Liver (tissue), 9 donors: ENCODE data around the gene HSD3B7. TPM values are rescaled to one million over a fixed set of nuclear protein-coding genes. Genes with fewer than 3 reads are reported as not detected.

Experiments used
- DNase-seq: peaks from one replicate; pipeline ENCODE4 v3.0.0-alpha.2; 2017; ENCODE audit warnings: low spot score
- H3K27ac ChIP-seq, 2 donors: one replicate each; pipeline ENCODE4 v1.7.0; 2013; ENCODE audit warnings: inconsistent platforms in 2 of 2, low read length in 2 of 2, control low read depth in 1 of 2, low read depth in 1 of 2, mild to moderate bottlenecking in 1 of 2
- H3K27me3 ChIP-seq, 4 donors: one replicate each; pipeline versions ENCODE4 v1.6.1 to v1.7.0; 2013; ENCODE audit warnings: low read length in 3 of 4, inconsistent platforms in 1 of 4, mild to moderate bottlenecking in 1 of 4, moderate library complexity in 1 of 4; ENCODE audit not compliant: control insufficient read depth in 4 of 4, insufficient read depth in 4 of 4
- H3K36me3 ChIP-seq, 4 donors: one replicate each; pipeline versions ENCODE4 v1.6.1 to v1.7.0; 2013; ENCODE audit warnings: low read length in 3 of 4, mild to moderate bottlenecking in 3 of 4, low read depth in 1 of 4, moderate library complexity in 1 of 4; ENCODE audit not compliant: control insufficient read depth in 4 of 4, insufficient read depth in 3 of 4
- H3K4me1 ChIP-seq, 4 donors: one replicate each; pipeline versions ENCODE4 v1.6.1 to v1.7.0; 2013; ENCODE audit warnings: low read length in 3 of 4, mild to moderate bottlenecking in 3 of 4, moderate library complexity in 1 of 4; ENCODE audit not compliant: control insufficient read depth in 4 of 4, insufficient read depth in 4 of 4
- H3K4me3 ChIP-seq, 3 donors: one replicate each; pipeline versions ENCODE4 v1.6.1 to v1.7.0; 2013; ENCODE audit warnings: low read length in 3 of 3, control low read depth in 1 of 3, low read depth in 1 of 3, mild to moderate bottlenecking in 1 of 3
- H3K9ac ChIP-seq, 2 donors: one replicate each; pipeline ENCODE4 v1.7.0; 2013; ENCODE audit warnings: low read length in 2 of 2, mild to moderate bottlenecking in 2 of 2, moderate library complexity in 2 of 2, control low read depth in 1 of 2, low read depth in 1 of 2
- H3K9me3 ChIP-seq, 4 donors: one replicate each; pipeline versions ENCODE4 v1.6.1 to v1.7.0; 2013; ENCODE audit warnings: low read length in 3 of 4; ENCODE audit not compliant: control insufficient read depth in 4 of 4
- EGR1 ChIP-seq, 2 donors: IDR thresholded peaks; 2 replicates each; pipeline ENCODE4 v1.6.1; 2016 to 2018; ENCODE audit warnings: antibody characterized with exemption in 2 of 2, low read depth in 2 of 2
- FOXA1 ChIP-seq: IDR thresholded peaks from 2 replicates; pipeline ENCODE4 v1.6.1; 2016; ENCODE audit warnings: antibody characterized with exemption
- FOXA2 ChIP-seq: IDR thresholded peaks from 2 replicates; pipeline ENCODE4 v1.6.1; 2016; ENCODE audit warnings: antibody characterized with exemption
- GABPA ChIP-seq, 2 donors: IDR thresholded peaks in 1 of 2; conservative IDR thresholded peaks in 1 of 2; 2 replicates each; pipeline ENCODE4 v1.6.1; 2016; ENCODE audit warnings: antibody characterized with exemption in 2 of 2, mild to moderate bottlenecking in 1 of 2, moderate library complexity in 1 of 2
- HNF4A ChIP-seq, 2 donors: conservative IDR thresholded peaks; 2 replicates each; pipeline ENCODE4 v1.6.1; 2016; ENCODE audit warnings: antibody characterized with exemption in 2 of 2, mild to moderate bottlenecking in 2 of 2
- HNF4G ChIP-seq: IDR thresholded peaks from 2 replicates; pipeline ENCODE4 v1.6.1; 2016; ENCODE audit warnings: antibody characterized with exemption
- JUND ChIP-seq, 2 donors: IDR thresholded peaks; 2 replicates each; pipeline ENCODE4 v1.6.1; 2016; ENCODE audit warnings: antibody characterized with exemption in 2 of 2
- NR2F2 ChIP-seq: IDR thresholded peaks from 2 replicates; pipeline ENCODE4 v1.6.1; 2016; ENCODE audit warnings: antibody characterized with exemption
- RAD21 ChIP-seq, 2 donors: IDR thresholded peaks; 2 replicates each; pipeline ENCODE4 v1.6.1; 2016; ENCODE audit warnings: antibody characterized with exemption in 2 of 2, mild to moderate bottlenecking in 2 of 2
- SP1 ChIP-seq: IDR thresholded peaks from 2 replicates; pipeline ENCODE4 v1.6.1; 2018; ENCODE audit warnings: antibody characterized with exemption, mild to moderate bottlenecking
- TAF1 ChIP-seq: conservative IDR thresholded peaks from 2 replicates; pipeline ENCODE4 v1.6.1; 2016; ENCODE audit warnings: antibody characterized with exemption, mild to moderate bottlenecking
- YY1 ChIP-seq: IDR thresholded peaks from 2 replicates; pipeline ENCODE4 v1.6.1; 2016; ENCODE audit warnings: antibody characterized with exemption, mild to moderate bottlenecking
- ZBTB33 ChIP-seq: IDR thresholded peaks from 2 replicates; pipeline ENCODE4 v1.6.1; 2016; ENCODE audit warnings: antibody characterized with exemption
- WGBS: extraction: QIAGEN DNeasy Blood & Tissue Kit; methylation state at CpG from one replicate; pipeline ENCODE4 v1.1.7; 2013; 5-methylcytosine and 5-hydroxymethylcytosine counted together
- polyA plus RNA-seq, 2 donors: library from polyadenylated mRNA; stranded (reverse) in 1 of 2; unstranded in 1 of 2; fragments of 200-250 nt in 1 of 2; fragments of >200 nt in 1 of 2; fragmentation: Nextera tagmentation in 1 of 2; extraction: Ambion mirVana in 1 of 2; gene quantifications; one replicate each; pipeline versions ENCODE4 v1.2.1 to v1.2.3, GENCODE V29; 2013 to 2015
- total RNA-seq, 2 donors: library from RNA; depleted of rRNA; stranded (reverse); fragments of >200 nt; gene quantifications; one replicate each; pipeline ENCODE4 v1.2.3, GENCODE V29; 2014
- TF ChIP-seq, protein P1 (sequence below): fragments of 150-350 bp; IDR thresholded peaks from 2 replicates; pipeline ENCODE4 v1.5.1; 2017; ENCODE audit warnings: improper control_type of control experiment, low read depth, low read length; ENCODE audit not compliant: missing input control
- TF ChIP-seq, protein P2 (sequence below): IDR thresholded peaks from 2 replicates; pipeline ENCODE4 v1.6.1; 2016; ENCODE audit warnings: antibody characterized with exemption, mild to moderate bottlenecking
- TF ChIP-seq, protein P3 (sequence below): IDR thresholded peaks from 2 replicates; pipeline ENCODE4 v1.6.1; 2016; ENCODE audit warnings: antibody characterized with exemption
- donor health status: healthy.
- donor health status: healthy.
- donor health status: healthy.
- donor health status: healthy.
- donor health status: healthy.

The HSD3B7 gene
- total and polyA plus RNA-seq, 4 donors = 23.9 to 93.9 (median 79.4) TPM

DNA sequence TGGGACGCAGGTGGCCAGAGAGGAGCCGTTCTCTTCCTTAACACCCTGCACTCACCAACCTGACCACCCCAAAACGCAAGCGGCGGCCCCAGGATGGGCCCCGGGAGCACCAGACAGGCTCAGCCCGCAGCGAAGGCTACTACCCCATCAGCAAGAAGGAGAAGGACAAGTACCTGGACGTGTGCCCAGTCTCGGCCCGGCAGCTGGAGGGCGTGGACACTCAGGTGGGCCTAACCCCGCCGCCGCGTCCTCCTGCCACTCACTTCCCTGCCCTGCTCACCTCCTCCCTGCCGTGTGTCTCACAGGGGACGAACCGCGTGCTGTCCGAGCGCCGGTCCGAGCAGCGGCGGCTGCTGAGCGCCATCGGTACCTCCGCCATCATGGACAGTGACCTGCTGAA is 4.6 kb upstream of the HSD3B7 start (continued):
- TF ChIP-seq, protein P1, sequence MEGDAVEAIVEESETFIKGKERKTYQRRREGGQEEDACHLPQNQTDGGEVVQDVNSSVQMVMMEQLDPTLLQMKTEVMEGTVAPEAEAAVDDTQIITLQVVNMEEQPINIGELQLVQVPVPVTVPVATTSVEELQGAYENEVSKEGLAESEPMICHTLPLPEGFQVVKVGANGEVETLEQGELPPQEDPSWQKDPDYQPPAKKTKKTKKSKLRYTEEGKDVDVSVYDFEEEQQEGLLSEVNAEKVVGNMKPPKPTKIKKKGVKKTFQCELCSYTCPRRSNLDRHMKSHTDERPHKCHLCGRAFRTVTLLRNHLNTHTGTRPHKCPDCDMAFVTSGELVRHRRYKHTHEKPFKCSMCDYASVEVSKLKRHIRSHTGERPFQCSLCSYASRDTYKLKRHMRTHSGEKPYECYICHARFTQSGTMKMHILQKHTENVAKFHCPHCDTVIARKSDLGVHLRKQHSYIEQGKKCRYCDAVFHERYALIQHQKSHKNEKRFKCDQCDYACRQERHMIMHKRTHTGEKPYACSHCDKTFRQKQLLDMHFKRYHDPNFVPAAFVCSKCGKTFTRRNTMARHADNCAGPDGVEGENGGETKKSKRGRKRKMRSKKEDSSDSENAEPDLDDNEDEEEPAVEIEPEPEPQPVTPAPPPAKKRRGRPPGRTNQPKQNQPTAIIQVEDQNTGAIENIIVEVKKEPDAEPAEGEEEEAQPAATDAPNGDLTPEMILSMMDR = no peak
- TF ChIP-seq SP1 = no peak
- no peak for TF ChIP-seq FOXA1
- no peak for TF ChIP-seq YY1
- TF ChIP-seq FOXA2 = no peak

GRCh38 chr16:30980959-30981358 is 4.0 kb upstream of the HSD3B7 start:
- Histone ChIP-seq H3K4me1 (peaks cover 0 to 9% (median 5%) of the 10 kb centered on the region in 4 donors), H3K4me3 (no peak overlapping the region), H3K27me3 (no peaks in the 10 kb centered on the region), H3K9me3 (no peaks in the 10 kb centered on the region), H3K36me3 (peaks cover 6 to 56% (median 25%) of the 10 kb centered on the region in 4 donors), H3K9ac (no peak overlapping the region), H3K27ac (no peak overlapping the region)
- TF ChIP-seq ZBTB33 (no peak), EGR1 (IDR thresholded peaks at IDR 0.05; ENCODE audit: low read depth in 2 of 2) (no peak)
- TF ChIP-seq, protein P2, sequence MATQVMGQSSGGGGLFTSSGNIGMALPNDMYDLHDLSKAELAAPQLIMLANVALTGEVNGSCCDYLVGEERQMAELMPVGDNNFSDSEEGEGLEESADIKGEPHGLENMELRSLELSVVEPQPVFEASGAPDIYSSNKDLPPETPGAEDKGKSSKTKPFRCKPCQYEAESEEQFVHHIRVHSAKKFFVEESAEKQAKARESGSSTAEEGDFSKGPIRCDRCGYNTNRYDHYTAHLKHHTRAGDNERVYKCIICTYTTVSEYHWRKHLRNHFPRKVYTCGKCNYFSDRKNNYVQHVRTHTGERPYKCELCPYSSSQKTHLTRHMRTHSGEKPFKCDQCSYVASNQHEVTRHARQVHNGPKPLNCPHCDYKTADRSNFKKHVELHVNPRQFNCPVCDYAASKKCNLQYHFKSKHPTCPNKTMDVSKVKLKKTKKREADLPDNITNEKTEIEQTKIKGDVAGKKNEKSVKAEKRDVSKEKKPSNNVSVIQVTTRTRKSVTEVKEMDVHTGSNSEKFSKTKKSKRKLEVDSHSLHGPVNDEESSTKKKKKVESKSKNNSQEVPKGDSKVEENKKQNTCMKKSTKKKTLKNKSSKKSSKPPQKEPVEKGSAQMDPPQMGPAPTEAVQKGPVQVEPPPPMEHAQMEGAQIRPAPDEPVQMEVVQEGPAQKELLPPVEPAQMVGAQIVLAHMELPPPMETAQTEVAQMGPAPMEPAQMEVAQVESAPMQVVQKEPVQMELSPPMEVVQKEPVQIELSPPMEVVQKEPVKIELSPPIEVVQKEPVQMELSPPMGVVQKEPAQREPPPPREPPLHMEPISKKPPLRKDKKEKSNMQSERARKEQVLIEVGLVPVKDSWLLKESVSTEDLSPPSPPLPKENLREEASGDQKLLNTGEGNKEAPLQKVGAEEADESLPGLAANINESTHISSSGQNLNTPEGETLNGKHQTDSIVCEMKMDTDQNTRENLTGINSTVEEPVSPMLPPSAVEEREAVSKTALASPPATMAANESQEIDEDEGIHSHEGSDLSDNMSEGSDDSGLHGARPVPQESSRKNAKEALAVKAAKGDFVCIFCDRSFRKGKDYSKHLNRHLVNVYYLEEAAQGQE = no peak
- DNase-seq = no peak
- 95% methylated on average over 14 of the region's 14 CpGs for WGBS

DNA sequence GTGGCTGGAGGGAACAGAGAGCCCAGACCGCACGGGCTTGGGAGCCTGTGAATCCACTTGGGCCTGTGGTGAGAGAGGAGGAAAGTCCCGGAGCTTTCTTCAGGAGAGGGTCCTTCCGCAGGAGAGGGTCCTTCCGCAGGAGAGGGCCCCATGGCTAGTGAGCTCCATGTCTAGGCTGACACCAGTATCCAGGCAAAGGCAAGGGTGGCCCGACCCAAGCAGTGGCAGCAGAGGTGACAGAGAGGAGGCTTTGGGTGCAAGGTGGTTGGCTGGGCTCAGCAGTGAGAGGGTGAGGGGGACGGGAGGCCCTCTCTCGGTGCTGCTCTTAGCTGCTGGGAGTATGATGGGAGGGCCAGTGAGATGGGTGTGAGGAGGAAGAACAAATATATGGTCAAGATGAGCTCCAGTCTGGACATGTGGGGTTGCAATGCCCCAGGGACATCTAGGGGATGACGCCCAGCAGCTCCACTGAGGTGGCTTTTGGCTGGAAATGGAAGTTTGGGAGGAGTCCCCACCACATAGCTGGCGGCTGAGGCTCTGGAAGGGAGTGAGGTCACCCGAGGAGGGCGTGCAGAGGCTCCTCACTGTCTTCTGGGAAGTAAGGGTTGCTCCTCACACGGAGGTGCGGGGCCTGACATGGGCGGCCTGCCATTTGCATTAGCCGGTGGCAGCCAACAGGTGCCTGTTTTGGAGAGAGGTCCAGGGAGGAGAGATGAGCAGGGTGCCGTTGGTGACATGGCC is 2.3 kb upstream of the HSD3B7 start:
- no peak for TF ChIP-seq GABPA (IDR thresholded peaks at IDR 0.05 in 1 of 2, conservative IDR thresholded peaks at IDR 0.05 in 1 of 2)
- no peak for TF ChIP-seq EGR1 (IDR thresholded peaks at IDR 0.05; ENCODE audit: low read depth in 2 of 2)
- TF ChIP-seq HNF4G = no peak
- no peak for TF ChIP-seq RAD21 (IDR thresholded peaks at IDR 0.05)
- no peak for TF ChIP-seq TAF1
- TF ChIP-seq, protein P2 = no peak
- TF ChIP-seq JUND (IDR thresholded peaks at IDR 0.05) = no peak
- TF ChIP-seq YY1 = no peak
- no peak for TF ChIP-seq ZBTB33
- no peak for TF ChIP-seq FOXA1
- TF ChIP-seq, protein P3, sequence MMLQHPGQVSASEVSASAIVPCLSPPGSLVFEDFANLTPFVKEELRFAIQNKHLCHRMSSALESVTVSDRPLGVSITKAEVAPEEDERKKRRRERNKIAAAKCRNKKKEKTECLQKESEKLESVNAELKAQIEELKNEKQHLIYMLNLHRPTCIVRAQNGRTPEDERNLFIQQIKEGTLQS = no peak
- TF ChIP-seq NR2F2 = no peak
- no peak for TF ChIP-seq HNF4A (conservative IDR thresholded peaks at IDR 0.05)
- TF ChIP-seq SP1 = no peak
- no peak for TF ChIP-seq FOXA2
- Histone ChIP-seq H3K9ac (no peak overlapping the region), H3K36me3 (peaks cover 3 to 39% (median 16%) of the 10 kb centered on the region in 4 donors), H3K4me1 (peaks cover 6 to 20% (median 13%) of the 10 kb centered on the region in 4 donors), H3K9me3 (no peaks in the 10 kb centered on the region), H3K27ac (no peak overlapping the region), H3K4me3 (no peak overlapping the region), H3K27me3 (no peaks in the 10 kb centered on the region)
- no peak for DNase-seq
- 91% methylated on average over 17 of the region's 17 CpGs for WGBS
